Coronary artery (tissue), 2 donors: Measurements from ENCODE around the gene KCTD16.

Source experiments
- DNase-seq: peaks from one replicate; pipeline ENCODE4 v3.0.0-alpha.2; 2017; ENCODE audit warnings: low spot score
- H3K27ac ChIP-seq, 2 donors: fragments of 200-600 bp; sonication (generic); one replicate each; pipeline ENCODE4 v1.5.1; 2016 to 2019
- H3K4me3 ChIP-seq: fragments of 200-600 bp; sonication (generic); 2 replicates; pipeline ENCODE4 v1.5.1; 2016; ENCODE audit warnings: mild to moderate bottlenecking, moderate library complexity
- CTCF ChIP-seq: fragments of 200-600 bp; sonication (generic); IDR thresholded peaks from one replicate; pipeline ENCODE4 v1.5.1; 2019; ENCODE audit warnings: antibody characterized with exemption

The KCTD16 gene

GRCh38 chr5:144438237-144438636, 267.6 kb downstream of the KCTD16 start:
- H3K4me3 ChIP-seq, result no peak overlapping the region
- TF ChIP-seq CTCF, result no peak
- H3K27ac ChIP-seq, result no peak overlapping the region
- no peak for DNase-seq

- TF ChIP-seq CTCF, result no peak
- H3K27ac ChIP-seq, result no peak overlapping the region
- no peak for DNase-seq
- no peak overlapping the region for H3K4me3 ChIP-seq
These were observed 277.8 kb downstream of the KCTD16 start for GRCh38 chr5:144448457-144448856.

GRCh38 chr5:144451187-144451973, 280.7 kb downstream of the KCTD16 start:
- TF ChIP-seq CTCF, result no peak
- H3K27ac ChIP-seq, result no peak overlapping the region
- no peak for DNase-seq

GRCh38 chr5:144453753-144454152, 283.1 kb downstream of the KCTD16 start:
- TF ChIP-seq CTCF, result no peak
- Histone ChIP-seq H3K27ac (no peak overlapping the region), H3K4me3 (no peak overlapping the region)
- no peak for DNase-seq

More at GRCh38 chr5:144451187-144451973, 280.7 kb downstream of the KCTD16 start:
- H3K4me3 ChIP-seq, result no peak overlapping the region

- H3K4me3 ChIP-seq, result no peak overlapping the region
- DNase-seq, result no peak
- no peak overlapping the region for H3K27ac ChIP-seq
- TF ChIP-seq CTCF, result no peak
These were observed 286.5 kb downstream of the KCTD16 start for GRCh38 chr5:144457160-144457559.

GRCh38 chr5:144458216-144458615, 287.5 kb downstream of the KCTD16 start:
- Histone ChIP-seq H3K4me3 (no peak overlapping the region), H3K27ac (no peak overlapping the region)
- no peak for TF ChIP-seq CTCF
- DNase-seq, result no peak

GRCh38 chr5:144460600-144460999, 289.9 kb downstream of the KCTD16 start:
- no peak overlapping the region for H3K4me3 ChIP-seq

More at GRCh38 chr5:144460600-144460999, 289.9 kb downstream of the KCTD16 start:
- no peak overlapping the region for H3K27ac ChIP-seq
- DNase-seq, result no peak
- TF ChIP-seq CTCF, result no peak
